GDM1 (cell line): Measurements from ENCODE around the gene ARRDC3.
"Not testable (repeated sequence)": the region's sequence is repeated elsewhere in the genome, so short reads cannot be mapped to it uniquely, and the experiment has no call there.

ENCODE experiments used
- DNase-seq: peaks from one replicate; lab custom pipeline; 2025; lab: John Stamatoyannopoulos, UW

The ARRDC3 gene

GRCh38 chr5:91359962-91360609 is 23.0 kb downstream of the ARRDC3 start:
- no peak for DNase-seq

- no peak for DNase-seq
Observed at GRCh38 chr5:91357806-91358205, 25.3 kb downstream of the ARRDC3 start.

DNA sequence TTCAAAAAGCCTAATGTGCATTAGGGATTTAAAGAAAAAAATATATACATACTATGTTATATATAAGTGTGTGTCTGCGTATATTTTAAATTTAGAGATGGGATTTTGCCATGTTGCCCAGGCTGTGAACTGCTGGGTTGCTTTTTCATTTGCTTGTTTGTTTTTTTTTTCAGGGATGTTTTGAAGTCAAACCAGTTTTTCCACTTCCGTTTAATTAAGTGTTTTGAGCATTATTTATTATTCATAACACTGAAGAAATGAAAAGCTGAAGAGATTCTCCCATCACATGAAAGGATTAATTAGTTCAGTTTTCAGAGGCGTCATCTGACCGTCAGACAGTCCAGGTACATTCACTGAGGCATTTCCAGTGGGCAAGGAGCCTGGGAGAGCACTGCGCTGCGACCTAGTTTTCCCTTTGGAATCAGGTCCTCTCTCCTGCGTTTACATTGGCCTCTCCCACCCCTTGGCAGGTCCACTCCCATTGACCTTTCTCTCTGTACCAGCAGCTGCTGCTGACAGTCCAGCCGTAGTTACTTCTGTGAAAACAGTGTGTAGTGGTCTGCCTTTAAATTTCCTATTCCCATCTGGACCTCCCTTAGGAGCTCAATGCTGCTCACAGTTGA is 26.0 kb downstream of the ARRDC3 start:
- no peak for DNase-seq

- not testable (repeated sequence) for DNase-seq
Observed at GRCh38 chr5:91354867-91355266, 28.2 kb downstream of the ARRDC3 start.

DNA sequence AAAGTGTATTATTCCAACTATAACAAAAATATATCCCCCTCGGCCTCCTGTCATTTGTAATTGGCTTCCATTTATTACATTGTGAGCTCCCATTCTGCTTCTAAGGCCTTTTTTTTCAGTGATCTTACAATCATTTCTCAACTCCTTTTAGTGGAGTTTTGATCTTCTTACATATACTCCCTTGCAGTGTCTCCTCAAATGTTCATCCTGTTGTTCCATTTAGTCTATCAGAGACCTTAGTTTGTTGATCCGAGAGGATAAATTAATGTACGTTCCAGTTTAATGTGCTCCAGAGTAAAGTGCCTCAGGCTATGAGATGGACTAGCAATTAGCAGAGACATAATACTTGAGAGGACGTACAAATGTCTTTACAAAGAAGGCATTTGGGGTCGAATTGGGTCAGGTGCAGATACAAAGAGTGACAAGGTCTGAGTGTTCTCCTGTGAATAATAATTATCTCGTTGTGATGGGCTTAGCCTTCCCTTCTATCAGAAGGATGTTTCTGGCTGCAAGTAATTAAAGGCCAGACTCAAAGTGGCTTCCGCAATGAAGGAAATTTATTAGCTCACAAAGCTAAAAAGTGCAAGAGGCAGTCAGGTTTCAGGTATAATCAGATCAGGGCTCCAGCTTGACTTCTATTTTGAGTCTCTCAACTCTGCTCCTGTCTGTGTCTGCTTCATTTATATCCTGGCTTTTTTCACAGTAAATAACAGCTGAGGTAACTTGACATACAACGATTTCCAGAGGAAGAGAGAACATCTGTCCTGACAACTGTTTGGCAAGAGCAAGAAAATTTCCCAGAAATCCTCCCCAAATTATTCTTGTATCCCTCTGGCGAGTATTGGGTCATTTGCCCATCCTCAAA is 30.1 kb downstream of the ARRDC3 start:
- DNase-seq = no peak

DNA sequence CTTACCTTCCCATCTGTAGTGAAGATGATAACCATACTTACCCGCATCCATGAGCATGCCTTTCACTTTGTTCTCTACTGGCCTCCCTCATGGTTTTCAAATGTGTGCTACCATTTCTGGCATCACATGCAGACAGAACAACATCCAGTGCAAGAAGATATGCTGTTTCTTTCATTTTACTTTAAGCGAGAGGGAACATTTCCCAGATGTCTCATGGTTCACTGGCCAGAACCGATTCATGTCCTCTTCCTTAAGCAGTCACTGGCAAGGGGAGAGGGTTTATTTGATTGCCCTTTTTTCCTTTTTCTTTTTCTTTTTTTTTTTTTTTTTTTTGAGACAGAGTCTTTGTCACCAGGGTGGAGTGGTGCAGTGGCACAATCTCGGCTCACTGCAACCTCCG is 37.7 kb downstream of the ARRDC3 start:
- DNase-seq = no peak

GRCh38 chr5:91344661-91345200 is 38.4 kb downstream of the ARRDC3 start:
- DNase-seq = not testable (repeated sequence)

DNA sequence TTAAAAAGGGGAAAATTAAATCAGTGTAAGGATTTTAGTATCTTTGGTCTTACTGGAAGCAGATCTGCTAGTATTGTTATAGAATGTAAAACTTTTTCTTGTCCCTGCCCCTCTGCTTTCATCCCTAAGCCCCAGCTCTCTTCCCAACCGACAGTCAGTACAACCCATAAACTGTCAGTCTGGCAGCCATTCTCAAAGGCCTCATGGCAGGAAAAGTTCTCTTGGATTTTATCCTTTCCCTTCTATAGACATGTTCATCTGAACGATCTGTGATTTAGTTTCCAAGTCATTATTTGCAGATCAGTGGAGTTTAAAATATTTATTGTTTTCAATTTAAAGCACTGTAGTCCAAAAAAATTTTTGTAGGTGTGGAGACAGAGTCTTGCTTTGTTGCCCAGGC is 39.2 kb downstream of the ARRDC3 start:
- no peak for DNase-seq

DNA sequence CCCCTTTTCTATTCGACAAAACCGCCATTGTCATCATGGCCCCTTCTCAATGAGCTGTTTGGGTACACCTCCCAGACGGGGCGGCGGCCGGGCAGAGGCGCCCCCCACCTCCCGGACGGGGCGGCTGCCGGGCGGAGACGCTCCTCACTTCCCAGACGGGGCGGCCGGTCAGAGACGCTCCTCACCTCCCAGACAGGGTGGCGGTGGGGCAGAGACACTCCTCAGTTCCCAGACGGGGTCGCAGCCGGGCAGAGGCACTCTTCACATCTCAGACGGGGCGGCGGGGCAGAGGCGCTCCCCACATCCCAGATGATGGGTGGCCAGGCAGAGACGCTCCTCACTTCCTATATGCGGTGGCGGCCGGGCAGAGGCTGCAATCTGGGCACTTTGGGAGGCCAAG is 40.2 kb downstream of the ARRDC3 start:
- DNase-seq = not testable (repeated sequence)

DNA sequence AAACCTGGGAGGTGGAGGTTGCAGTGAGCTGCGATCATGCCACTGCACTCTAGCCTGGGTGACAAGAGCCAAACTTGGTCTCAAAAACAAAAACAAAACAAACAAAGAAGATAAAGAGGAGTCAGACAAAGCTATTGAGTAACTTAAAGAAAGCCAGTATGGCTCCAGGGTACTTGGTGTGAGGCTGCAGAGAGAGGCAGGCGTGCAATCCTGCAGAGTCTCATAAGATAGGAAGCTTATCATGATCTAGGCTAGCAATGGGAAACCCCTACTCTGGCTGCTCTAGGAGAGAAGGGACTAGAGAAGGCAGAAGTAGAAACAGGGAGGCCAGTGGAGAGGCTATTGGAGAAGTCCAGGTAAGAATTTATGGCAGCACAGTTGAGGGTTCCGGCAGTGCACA is 42.0 kb downstream of the ARRDC3 start:
- no peak for DNase-seq

DNA sequence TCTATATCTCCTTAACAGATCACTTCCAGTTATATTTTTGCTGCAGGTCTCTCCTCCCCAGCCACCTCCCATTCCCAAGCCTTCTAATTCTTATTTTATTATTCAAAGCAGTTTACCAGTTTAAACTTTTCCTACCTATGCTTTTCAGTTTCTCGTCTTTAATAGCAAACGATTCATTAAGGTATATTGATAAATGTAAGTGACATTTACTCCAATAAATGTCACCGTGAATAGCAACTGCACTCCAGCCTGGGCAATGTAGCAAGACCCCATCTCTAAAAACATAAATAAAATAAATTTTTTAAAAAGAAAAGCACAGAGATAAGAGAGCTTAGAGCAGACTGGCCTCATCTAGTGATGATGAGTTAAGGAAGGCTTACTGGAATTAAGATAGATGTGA is 42.6 kb downstream of the ARRDC3 start:
- no peak for DNase-seq

GRCh38 chr5:91339063-91339705 is 43.9 kb downstream of the ARRDC3 start:
- no peak for DNase-seq

DNA sequence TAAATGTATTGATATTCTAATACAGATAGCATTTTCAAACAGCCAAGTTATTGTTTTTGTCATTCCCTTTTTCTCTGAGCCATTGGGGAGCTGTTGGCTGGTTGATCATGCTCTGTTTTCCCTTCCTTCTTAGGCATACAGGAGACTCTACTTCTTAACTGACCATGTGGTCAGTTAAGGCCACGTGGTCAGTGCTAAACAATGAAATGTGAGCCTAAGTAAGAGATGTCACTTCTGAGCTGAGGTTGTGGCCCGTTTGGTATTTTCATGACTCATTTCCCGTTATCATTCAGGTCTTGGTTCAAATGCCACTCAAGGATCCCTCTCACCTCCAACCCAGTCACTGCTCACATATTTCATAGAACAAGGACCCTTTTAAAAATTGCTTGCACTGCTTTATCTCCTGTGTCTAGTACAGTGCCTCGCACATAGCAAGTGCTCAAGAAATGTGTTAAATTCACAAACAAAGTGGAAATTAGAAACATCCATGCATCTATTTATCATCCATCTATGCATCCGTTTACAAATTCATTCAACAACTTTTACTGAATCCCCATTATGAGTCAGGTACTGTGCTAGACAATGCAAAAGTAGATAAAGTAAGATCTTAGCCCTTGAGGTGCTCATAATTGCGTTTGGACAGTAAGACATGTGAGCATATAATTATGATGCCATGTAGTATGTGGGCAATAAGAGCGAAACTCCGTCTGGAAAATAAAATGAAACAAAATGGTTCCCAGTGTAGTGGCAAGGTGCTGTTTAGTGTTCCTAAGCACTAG is 50.7 kb downstream of the ARRDC3 start:
- DNase-seq = no peak

DNA sequence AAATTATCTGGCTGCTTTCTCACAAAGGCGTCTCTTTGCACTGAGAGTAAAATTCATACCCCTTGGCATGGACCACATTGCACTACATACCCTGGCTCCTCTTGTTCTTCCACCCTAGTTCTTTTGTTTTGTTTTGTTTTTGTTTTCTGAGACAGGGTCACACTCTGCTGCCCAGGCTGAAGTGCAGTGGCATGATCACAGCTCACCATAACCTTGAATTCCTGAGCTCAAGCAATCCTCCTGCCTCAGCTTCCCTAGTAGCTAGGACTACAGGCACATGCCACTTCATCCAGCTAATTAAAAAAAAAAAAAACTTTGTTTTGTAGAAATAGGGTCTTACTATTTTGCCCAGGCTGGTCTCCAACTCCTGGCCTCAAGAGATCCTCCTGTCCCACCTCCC is 51.4 kb downstream of the ARRDC3 start:
- DNase-seq = no peak

DNA sequence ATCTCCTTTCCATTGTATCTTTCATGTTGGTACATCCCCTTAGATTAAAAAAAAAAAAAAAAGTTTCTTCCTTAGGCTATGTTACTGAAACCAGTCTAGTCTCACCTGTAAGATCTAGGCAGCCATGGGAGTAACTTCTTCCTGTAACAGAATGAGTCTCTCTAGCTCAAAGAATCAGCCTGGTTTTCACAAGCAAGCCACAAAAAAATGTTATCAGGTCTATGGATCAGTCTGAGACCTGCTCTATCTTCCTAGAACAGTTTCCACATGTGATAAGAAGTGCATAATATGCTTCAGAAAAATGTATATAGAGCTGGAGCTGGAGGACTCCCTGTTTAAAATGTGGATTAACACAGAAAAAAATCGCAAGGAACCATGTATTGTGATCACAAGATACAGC is 53.8 kb downstream of the ARRDC3 start:
- DNase-seq = no peak

DNA sequence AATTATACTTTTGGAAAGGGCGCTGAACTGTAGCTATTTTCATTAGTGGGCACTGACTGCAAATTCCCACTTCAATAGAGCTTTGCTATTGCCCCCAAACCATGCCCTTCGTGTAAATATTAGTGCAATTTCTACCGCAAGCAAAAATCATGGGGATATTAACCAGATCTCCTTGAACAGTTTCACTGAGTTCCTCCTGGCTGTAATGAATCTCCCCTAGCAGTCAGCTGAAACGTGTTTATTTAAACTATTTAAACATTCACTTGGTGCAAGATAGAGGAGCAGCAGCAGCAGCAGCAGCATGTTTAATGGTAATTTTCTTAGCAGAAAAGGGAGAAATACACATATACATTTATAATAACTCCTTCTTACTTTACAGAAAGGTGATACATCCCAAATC is 54.4 kb downstream of the ARRDC3 start:
- no peak for DNase-seq

DNA sequence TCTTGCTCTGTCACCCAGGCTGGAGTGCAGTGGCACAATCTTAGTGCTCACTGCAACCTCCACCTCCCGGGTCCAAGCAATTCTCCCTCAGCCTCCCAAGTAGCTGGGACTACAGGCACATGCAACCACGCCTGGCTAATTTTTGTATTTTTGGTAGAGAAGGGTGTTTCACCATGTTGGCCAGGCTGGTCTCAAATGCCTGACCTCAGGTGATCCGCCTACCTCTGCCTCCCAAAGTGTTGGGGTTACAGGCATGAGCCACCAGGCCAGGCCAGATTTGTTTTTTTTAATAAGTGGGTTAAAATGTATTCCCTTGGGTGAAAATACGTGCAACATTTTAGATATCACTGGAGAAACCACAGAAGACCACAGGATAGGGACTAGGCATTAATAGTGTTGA is 60.1 kb downstream of the ARRDC3 start:
- not testable (repeated sequence) for DNase-seq

DNA sequence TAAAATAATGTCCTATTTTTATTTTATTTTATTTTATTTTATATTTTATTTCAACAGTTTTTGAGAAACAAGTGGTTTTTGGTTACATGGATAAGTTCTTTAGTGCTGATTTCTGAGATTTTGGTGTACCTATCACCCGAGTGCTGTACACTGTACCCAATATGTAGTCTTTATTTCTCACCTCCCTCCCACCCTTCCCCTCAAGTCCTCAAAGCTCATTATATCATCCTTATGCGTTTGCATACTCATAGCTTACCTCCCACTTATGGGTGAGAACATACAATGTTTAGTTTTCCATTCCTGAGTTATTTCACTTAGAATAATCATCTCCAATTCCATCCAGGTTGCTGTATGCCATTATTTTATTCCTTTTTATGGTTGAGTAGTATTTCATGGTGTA is 63.5 kb downstream of the ARRDC3 start:
- DNase-seq = no peak

- no peak for DNase-seq
Observed at GRCh38 chr5:91318724-91319123, 64.4 kb downstream of the ARRDC3 start.
